SH-SY5Y (cell line): ENCODE results near the gene PRDM16.

Source experiments
- GATA2 ChIP-seq: IDR thresholded peaks from 2 replicates; pipeline ENCODE4 v1.6.1; 2011; ENCODE audit warnings: mild to moderate bottlenecking, low read depth, low read length
- GATA3 ChIP-seq: IDR thresholded peaks from 2 replicates; pipeline ENCODE4 v1.6.1; 2011; ENCODE audit warnings: low read depth, mild to moderate bottlenecking, low read length, moderate library complexity

PRDM16 gene

DNA sequence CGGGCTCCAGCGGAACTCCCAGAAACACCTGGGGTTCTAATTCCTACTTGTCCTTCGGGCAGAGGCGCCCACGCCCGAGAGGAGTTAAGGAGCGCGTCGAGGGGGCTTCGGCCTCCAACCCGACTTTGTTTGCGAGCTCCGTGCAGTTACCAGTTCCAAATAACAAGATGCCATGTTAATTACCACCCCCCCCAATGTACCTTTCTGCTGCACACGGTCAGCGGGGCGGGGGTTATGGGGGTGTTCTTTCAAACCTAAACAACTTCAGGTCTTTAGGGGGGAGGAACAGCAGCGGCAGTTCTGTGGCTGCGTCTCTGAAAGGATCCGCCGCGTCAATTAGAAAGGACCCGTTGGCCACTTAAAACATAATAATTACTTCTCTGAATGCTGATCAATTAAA, 114.8 kb downstream of the PRDM16 start:
- TF ChIP-seq GATA2, result no peak
- no peak for TF ChIP-seq GATA3

DNA sequence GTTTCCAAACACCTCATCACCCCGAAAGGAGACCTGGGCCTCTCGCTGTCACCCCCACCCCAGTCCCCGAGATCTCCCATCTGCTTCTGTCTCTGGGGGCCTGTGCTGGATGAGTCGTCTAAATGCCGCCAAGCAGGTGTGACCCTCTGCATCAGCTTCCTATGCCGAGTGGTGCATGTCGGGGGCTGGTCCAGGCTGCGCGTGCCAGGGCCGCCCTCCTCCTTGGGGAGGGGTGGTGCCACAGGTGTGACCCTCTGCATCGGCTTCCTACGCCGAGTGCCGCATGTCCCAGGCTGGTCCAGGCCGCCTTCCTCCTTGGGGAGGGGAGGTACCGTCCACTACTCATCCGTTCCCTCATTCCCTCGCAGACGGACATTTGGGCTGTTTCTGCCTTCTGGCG, 115.7 kb downstream of the PRDM16 start:
- TF ChIP-seq GATA3, result no peak
- TF ChIP-seq GATA2, result no peak

DNA sequence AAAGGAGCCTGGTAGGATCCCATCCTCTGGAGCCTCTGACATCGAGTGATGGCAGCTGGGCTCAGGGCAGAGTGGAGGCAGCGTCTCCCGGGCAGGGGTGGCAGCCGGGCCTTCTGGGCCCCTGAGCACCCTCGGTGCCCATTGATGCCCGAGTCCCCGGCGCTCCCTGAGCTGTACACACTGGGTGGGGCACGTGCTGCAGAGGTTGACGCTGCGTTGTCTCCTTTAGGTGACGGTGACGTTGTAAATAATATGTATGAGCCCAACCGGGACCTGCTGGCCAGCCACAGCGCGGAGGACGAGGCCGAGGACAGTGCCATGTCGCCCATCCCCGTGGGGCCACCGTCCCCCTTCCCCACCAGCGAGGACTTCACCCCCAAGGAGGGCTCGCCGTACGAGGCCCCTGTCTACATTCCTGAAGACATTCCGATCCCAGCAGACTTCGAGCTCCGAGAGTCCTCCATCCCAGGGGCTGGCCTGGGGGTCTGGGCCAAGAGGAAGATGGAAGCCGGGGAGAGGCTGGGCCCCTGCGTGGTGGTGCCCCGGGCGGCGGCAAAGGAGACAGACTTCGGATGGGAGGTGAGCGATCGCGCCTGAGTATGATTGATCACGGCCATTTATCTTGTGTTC, 117.0 kb downstream of the PRDM16 start:
- TF ChIP-seq GATA3 (no peak), GATA2 (no peak)

DNA sequence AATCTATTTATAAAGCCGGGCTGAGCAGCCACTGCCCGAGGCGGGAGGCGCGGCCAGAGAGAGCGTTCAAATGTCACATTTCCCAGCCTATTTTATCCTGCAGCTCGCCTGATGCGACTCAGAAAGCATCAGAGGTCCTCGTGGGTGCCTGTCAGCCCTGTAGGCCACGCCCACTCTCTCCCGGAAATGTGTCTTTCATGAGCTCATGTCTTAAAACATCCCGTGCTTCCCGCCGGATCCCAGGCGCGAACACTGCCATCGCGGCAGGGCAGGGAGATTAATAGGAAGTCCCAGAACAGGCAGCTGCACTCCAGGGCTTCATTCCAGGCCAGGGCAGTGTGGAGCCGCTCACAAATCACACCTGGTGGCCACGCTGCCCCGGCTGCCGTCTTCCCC, 117.5 kb downstream of the PRDM16 start:
- TF ChIP-seq GATA2 (no peak), GATA3 (no peak)

DNA sequence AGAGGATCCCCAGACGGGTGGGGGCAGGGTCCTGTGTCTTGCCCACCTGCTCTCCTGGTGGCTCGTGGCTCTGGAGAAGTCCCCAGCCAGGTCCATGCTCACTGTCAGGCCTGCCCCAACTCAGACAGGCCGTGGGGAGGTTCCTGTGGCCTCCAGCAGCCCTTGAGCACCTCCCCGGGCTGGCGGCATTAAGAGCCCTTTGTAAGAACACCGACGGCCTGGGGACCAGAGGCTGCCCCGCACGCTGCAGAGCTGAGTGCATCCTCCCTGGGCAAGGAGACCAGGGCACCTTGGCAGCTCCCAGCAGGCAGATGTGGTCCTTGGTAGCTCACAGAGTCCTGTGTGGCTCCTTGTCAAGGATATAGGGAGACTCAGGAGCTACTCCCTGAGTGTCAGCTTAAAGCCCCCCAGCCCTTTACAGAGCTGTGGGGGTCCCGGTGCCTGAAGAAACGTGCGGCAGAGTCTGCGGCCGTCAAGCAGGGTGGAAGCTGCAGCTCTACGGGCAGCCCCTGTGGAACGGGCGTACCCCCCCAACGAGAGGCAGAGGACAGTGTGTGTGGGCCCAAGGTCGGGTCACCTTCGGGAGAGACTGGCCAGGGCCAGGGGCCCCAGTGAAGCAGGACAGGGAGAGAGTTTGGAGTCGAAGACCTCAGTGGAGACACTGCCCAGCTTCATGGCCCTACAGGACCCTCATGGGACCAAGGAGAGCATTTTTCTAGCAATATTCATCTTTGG, 118.6 kb downstream of the PRDM16 start:
- TF ChIP-seq GATA2, result no peak
- TF ChIP-seq GATA3, result no peak

DNA sequence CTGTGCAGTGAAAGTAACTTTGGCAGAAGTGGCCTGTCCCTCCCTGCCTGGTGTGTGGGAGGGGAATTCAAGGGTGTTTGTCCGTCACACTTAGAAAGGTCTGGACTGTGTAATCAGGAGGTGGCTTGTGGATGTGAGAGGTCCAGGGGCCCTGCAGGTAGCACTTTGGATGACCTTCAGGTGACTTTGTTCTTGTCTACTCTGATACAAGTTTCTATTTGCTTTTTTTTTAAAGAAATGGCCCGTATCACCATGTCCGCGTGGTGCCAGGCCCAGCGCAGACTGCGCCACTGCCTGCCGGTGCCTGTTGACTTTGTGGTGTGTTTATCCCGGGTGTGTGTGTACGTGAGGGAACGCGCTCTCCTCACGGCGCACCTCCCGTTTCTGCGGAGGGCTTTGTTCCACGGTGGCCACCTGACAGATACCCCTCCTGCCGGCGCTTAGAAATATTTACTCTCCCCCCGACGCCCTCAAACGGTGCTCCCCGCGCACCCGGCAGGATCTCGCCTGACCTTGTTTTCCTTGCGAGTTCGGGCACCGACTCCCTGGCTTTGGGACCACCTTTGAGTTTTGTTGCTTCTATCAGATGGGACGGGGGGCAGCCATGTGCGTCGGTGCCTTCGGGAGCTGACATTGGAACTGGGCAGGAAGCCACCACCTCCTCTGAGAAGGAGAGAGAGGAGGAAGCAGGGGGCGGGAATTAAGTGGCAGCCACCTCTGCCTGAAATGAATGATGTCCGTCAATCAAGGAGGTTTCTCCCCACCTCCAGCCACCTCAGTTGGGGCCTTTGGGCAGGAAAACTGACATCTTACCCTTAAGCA, 119.4 kb downstream of the PRDM16 start:
- TF ChIP-seq GATA3 (no peak), GATA2 (no peak)

DNA sequence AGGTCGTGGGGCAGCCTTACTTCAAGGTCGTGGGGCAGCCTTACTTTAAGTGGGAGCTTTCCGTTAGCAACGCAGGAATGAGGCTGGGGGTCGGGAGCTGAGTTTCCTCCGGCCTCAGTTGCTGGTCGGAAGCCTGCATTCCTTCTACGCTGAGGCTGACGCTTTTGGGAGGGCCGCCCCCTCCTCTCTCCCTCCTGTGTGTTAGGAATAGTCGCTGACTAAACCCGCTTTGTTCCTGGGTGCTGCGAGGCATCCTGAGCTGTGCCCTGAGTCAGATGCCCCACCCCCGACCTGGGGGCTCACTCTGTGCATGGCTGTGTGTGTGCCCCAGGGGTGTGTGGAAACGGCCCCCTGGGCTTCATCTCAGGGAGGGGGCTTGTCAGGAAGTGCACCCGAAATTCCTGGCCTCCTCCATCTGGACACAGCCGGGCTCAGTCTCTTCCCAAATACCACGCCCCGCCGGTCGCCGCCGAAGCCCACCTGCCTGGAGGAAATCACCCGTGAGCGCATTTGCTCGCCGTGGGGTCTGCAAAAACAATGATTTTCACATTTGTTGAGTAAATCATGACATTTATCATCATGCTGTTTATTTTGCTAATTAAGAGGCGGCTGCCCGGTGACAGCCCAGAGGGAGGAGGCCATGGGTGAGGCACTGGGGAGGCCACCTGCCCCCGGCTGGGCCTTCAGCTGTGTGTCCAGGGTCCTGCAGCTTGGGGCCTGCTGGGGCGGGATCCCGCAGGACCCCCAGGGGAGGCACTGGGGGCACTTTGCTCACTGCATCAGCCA, 121.4 kb downstream of the PRDM16 start:
- TF ChIP-seq GATA2 (no peak), GATA3 (no peak)

DNA sequence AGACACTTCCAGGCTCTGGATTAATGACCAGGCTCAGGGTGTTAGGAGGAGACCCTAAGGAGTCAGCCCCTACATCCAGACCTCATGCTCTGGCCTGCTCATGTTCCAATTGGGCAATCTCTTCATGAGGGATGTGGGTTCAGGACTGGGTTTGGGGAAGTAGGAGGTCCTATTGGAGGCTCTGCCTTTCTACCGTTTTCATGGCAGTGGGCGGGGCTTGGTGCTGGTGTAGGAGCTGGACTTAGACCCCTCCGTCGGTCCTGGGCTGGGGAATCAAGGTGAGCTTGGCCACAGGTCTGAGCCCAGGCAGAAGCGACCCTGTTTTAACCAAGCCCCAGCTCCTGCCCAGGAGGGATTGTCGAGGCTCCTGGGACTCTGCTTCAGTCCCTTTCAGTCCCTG, 123.4 kb downstream of the PRDM16 start:
- TF ChIP-seq GATA2 (no peak), GATA3 (no peak)

DNA sequence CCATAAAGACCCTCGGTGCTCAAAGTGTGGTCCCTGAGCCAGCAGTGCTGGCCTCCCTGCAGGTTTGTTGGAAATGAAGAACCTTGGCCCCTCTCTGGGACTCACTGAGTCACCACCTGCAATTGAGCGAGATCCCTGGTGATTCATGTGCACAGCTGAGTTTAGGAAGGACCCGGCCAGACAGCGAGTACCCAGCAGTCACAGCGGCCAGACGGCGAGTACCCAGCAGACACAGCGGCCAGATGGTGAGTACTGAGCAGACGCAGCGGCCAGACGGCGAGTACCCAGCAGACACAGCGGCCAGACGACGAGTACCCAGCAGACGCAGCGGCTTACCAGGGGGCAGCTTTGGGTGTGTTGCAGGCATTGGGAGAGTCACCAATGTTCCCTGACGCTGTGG, 123.8 kb downstream of the PRDM16 start:
- no peak for TF ChIP-seq GATA3
- no peak for TF ChIP-seq GATA2

DNA sequence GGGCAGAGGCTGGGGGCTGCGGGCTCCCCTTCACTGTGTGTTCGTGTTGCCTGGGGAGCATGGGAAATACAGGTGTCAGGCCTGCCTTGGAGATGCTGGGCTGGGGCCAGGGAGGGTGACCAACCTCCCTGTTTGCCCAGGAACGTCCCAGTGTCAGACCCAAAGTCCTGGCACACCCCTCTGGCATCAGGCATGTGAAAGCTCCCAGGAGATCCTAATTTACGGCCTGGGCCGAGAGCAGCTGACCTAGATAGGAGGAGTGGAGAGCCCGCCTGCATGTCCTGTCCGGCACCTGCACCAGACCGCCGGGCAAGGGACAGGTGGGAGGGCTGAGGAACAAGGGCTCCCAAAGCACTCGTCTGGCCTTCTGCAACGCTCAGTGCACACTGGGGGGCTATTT, 124.8 kb downstream of the PRDM16 start:
- TF ChIP-seq GATA2, result no peak
- TF ChIP-seq GATA3, result no peak

DNA sequence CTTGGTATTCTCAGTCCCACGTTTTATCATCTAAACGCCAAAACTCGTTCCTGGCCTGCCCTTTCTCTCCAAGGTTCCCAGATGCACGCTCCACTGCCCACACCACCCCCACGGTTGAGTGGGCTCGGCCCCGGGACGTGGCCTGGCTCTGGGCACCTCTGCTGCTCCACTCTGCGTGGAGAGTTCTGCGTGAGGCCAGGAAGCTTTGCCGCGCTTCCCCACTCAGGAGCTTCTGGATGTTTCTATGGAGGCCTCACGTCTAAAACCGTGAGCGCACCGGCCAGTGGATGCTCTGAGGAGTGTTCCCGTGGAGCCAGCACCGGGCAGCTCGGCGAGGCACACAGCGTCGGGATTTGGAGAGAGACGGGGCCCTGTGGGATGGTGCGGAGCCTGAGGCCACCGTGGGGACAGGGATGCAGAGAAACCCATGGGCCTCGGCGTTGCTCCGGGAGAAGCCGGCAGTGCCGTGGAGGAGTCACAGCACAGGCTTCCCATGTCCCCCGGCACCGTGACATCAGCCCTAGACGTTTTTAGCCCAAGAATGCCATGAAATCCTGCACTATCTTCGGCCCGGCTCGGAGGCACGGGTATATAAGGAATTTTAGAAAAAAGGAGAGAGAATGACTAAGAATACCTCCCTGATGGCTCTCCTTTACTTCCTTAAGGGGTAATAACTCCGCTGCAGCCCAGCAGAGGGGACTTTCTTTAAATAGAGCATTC, 125.9 kb downstream of the PRDM16 start:
- no peak for TF ChIP-seq GATA3
- TF ChIP-seq GATA2, result no peak

DNA sequence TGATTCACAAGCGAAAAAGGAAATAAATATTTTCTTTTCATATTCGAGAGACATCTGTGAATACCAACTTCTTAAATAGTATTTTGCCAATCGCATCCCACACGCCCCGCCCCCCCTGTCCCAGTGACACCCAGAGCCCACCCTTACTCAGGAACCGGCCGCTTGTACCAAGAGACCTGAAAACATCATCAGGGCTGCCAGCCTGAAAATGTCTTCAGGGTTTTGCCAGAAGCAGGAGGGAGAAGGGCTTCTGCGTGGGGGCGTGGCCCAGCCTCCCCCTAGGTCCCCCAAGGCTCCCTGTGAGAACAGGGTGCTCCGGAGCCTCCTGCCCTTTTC, 126.4 kb downstream of the PRDM16 start:
- no peak for TF ChIP-seq GATA3
- TF ChIP-seq GATA2, result no peak

DNA sequence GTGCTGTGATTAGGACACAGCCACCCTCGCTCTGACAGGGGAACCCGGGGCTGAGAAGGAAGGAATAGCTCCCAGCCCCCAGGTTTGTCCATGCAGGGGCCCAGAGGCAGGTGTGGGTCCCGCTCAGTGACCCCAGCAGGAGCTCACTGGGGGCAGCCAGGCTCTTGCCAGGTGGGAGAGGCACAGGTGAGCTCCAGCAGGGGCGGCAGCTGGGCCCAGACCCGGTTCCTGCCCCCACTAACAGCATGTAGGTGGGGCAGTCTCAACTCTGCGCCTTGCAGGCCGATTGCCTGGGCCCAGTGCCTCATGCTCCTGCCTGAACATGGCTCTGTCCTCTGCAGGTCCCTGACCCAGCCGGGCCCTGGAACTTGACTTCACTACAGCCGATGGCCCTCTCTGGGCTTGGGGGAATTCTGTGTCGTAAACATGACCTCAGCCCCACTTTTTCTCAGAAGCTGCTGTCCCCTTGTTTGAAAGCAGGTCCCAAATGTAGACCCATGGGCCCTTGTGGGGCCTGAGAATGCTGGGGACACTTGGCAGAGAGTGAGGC, 127.0 kb downstream of the PRDM16 start:
- TF ChIP-seq GATA3, result no peak
- no peak for TF ChIP-seq GATA2

DNA sequence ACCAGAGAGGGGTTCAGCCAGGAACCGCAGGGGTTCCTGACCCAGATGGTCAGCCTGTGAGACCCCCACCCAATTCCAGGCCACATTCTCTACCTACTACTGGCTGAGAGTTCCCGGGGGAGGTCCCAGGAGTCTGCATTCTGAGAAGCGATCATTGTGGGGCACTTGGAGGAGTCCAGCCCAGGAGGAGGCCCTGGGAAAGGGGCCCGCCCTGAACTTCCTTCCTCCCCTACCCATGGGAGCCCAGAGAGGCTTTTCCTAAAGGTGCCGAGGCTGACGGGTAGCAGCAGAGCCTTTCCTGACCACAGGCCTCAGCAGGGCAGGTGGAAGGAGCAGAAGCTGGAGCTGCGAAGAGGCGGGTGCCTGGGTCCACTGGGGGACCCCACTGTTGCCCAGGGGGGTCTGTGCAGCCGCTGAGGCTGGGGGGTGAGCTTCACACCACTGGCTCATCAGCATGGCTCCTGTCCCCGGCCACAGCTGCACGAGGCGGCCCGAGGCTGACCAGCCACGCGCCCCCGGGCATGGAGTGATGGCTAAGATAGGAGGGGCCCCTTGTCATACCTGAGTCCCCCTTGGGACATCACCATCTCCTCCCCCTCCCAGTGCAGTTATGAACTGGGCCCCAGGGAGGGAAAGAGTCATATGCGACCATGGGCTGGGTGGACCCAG, 127.7 kb downstream of the PRDM16 start:
- TF ChIP-seq GATA2, result no peak
- TF ChIP-seq GATA3, result no peak
